WI38 (cell line): ENCODE results near the gene B3GALNT1.

Experiments
- H3K4me3 ChIP-seq: 2 replicates; pipeline ENCODE4 v1.5.1; 2011; ENCODE audit warnings: low read depth, mild to moderate bottlenecking, control low read depth, low read length
- CTCF ChIP-seq: IDR thresholded peaks from 2 replicates; pipeline ENCODE4 v1.5.1; 2012; ENCODE audit warnings: low read depth, mild to moderate bottlenecking, control low read depth, low read length

B3GALNT1 gene

GRCh38 chr3:161139686-161140085 lies 34.5 kb upstream of the B3GALNT1 start:
- H3K4me3 ChIP-seq: no peak overlapping the region
- no peak for TF ChIP-seq CTCF

DNA sequence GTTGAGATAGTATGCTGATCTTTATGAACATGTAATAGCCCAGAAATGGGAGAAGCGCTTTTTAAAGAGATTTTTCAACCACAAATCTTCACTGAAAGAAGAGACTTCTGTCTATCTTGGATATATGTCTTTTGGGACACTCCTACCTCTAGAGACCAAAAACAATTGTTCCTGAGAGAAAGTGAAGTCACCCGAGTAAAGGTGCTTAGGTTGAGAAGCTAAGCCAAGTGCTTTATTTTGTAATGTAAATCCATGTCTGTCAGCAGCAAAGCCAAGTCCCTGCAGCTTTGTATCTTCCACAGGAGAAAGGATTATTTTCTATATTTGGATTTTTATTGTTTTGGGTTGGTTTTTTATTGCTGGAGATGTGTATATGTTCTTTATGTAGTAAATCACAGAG lies 32.1 kb upstream of the B3GALNT1 start:
- no peak for TF ChIP-seq CTCF
- H3K4me3 ChIP-seq: no peak overlapping the region

- TF ChIP-seq CTCF: no peak
- H3K4me3 ChIP-seq: no peak overlapping the region
These were observed 27.2 kb upstream of the B3GALNT1 start for GRCh38 chr3:161132391-161132790.

DNA sequence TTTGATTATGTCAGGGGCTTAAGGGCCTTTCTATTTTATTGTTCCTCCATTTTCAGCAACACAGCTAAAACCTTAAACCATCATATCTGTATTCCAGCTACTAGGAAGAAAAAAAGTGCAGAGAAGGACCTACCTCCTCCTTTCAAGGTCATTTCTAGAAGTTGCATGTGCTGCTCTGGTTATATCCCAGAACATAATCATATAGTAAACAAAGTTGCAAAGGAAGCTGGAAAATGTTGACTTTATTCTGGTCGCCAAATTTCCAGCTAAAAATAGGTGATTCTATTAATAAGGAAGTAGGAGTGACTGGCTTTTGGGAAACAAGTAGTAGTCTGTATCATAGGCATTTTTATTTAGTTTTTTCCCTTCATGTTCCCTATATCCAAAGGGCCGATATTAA lies 21.3 kb upstream of the B3GALNT1 start:
- H3K4me3 ChIP-seq: no peak overlapping the region
- no peak for TF ChIP-seq CTCF

- no peak overlapping the region for H3K4me3 ChIP-seq
- no peak for TF ChIP-seq CTCF
These were observed 12.5 kb upstream of the B3GALNT1 start for GRCh38 chr3:161117646-161118045.

DNA sequence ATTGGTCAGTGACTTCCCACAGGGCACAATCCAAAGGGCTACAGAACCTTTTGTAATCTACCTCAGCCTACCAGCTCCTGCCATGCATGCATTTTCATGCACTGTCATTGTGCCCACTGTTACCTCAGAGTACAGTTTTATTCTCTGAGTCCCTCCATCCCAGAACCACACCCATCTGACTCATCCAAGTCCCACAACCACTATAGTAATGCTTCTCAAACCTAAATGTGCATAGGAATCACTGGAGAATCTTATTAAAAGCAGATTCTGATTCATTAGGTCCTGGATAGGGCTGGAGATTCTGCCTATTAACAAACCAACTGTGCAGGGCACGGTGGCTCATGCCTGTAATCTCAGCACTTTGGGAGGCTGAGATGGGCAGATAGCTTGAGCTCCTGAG lies 3.7 kb upstream of the B3GALNT1 start:
- no peak overlapping the region for H3K4me3 ChIP-seq
- TF ChIP-seq CTCF: no peak

GRCh38 chr3:161107311-161107710 lies 2.2 kb upstream of the B3GALNT1 start:
- no peak for TF ChIP-seq CTCF
- H3K4me3 ChIP-seq: no peak overlapping the region
